GM18907 (cell line): ENCODE measurements around the gene JMJD4.
"Not testable (repeated sequence)": the region's sequence is repeated elsewhere in the genome, so short reads cannot be mapped to it uniquely, and the experiment has no call there.

Source experiments
- ATAC-seq: cut with Tn5 transposase; IDR thresholded peaks from one replicate; pipeline ENCODE4 v1.9.1; 2021; ENCODE audit warnings: mild to moderate bottlenecking, moderate library complexity; ENCODE audit not compliant: unreplicated experiment

JMJD4 gene

DNA sequence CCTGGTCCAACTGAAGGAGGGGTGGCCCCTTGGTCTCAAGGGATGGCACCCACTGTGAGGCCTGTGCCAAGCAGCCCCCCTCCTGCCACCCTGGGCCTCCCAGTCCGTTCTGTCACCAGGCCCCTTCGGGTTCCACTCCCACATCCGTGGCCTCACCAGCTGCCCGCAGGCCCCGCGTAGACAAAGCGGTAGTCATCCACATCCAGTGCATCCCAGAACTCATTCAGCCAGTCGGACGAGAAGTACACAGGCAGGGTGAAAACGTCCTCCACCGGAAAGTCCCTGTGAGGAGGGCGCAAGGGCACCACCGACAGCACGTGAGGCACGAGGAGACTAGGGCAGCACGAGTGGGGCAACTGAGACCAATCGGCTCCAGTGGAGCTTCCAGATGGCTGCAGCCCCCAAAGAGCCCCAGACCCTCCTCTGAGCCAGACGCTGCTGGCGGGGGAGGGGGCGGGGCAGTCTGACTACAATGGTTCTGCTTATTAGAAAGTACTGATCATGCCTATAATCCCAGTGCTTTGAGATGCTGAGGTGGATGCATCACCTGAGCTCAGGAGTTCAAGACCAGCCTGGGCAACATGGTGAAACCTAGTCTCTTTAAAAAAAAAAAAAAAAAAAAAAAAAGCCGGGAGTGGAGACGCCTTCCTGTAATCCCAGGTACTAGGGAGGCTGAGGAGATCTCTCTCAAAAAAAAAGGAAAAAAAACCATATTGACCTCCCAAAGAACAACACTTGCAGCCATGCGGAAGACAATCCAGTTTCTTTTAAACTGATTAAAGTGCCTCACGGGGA lies 1.2 kb downstream of the JMJD4 start:
- no peak for ATAC-seq

DNA sequence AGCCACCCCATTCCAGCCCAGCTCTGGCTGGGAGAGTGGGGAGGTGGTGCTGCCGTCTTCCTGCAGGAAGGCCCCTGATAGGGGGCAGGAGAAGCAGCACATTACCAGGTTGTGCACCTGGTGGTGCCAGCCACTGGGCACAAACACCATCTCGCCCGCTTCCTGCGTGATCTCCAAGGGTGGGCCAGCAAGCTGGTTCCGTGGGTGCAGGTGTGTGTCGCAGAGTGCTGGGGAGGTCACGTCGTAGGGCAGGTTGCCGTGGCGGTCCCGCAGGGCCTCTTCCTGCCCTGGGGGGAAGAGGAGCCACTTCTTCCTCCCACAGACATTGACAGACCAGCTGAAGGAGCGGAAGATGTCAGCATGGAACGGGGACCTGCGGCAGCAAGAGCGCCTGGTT lies 1.8 kb downstream of the JMJD4 start:
- ATAC-seq, result no peak

DNA sequence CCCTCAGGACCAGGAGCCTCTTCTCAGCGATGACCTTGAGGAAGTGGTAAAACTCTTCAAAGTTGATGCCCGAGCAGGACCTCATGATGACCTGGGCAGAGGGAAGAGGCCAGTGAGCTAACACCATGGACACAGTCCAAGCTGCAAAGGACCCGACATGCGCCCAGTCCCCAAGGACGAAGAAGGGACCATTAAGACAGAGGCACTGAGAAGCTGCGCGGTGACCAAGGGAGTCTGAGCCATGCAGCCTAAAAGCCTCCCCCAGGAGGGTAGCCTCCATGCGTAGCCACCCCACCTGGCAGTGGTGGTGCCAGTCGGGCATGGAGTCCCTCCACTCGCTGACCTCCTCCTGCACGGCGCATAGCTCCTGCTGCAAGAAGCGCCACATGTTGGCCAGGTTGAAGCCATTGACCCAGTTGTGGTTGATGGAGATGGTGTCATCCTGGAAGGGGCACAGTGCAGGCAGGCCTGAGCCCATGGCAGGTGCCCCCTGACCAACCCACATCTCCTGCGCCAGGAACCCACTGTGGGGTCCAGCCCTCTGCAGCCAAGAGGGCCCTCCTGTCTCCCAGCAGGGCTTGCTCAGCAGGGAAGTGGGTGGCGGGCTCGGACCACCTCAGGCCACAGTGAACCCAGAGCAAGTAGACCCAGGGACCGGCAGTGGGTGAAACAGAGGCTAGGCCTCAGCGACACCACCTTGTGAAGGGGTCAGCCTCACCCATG lies 2.4 kb downstream of the JMJD4 start:
- ATAC-seq, result no peak

DNA sequence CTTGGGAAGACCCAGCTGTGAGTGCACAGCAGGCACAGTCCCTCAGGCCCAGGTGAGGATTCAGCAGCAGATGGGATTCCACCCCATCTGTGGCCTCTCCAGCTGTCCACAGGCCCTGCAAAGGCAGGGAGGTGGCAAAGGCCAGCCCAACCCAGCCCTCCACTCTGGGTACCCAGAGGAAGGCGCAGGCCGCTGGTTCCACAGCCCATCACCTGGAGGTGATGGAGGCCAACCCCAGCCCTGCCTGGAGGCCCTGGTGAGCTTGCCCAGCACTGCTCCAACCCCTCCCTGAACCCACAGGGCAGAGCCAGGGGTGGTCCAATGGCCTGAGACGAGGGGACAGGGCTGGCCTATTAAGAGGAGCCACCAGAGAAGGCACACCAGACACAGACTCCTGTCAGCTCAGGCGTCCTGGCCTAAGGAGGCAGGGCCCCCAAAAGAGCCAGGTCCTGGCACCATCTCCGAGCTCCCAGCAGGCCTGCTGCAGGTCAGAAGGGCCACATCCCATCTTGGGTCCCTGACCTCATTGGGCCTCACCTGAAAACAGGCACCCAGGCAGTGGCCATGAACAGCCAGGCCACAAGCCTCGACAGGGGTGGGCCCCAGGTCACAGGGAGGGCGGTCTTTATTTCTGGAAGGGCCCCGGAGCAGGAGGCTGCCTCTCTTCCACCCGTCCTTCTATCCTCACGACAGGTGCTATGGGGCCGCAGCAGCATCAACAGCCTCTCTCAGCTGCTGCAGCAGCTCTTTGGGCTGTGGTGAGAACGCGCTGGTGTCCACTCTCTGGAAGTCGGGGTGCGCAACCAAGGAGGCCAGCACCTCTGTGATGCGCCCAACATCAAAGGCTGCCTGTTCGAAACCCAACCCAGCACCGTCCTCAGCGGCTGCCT lies 3.2 kb downstream of the JMJD4 start:
- ATAC-seq, result no peak

DNA sequence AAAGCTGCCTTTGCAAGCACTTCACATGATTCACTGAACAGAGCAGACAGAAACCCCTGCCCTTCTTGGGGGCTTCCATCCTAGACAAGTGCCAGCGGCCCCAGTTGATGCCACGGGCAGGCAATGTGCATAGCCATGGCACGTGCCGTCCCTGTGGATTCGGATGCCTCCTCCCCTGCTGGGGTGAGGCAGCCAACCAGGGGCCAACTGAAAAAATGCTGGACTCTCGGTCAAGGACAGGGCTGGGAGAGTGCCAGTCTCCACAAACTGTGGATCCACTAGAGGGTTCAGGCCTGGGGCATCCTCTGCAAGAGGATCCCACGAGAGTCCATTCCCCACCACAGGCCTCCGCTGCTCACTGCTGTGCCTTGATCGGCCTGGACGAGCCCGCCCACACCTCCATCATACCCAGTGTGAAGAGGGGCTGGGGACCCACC lies 3.8 kb downstream of the JMJD4 start:
- no peak for ATAC-seq

DNA sequence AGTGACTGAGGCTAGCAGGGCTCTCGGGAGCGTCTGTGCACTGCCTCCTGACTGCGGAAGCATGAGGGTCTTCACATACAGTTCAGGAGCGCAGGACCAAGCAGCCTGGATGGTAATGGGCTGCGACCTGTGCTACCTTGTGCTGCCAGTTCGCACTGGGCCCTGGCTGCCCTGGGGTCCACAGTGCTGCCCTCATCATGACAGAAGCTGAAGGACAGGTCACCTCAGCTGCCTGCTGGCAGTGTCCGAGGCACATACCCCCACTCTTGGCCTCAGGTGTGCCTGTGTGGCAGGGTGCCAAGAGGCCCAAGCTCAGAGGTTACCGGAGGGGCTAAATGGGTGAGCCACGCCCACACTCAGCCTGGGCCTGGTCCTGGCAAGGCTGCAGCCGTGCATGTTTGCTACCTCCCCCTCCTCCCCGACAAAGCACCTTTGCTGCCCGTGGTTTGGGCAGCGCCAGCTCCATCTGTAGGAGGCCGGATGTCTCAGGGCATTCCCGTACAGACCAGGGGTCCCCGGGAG lies 4.4 kb downstream of the JMJD4 start:
- ATAC-seq, result no peak

DNA sequence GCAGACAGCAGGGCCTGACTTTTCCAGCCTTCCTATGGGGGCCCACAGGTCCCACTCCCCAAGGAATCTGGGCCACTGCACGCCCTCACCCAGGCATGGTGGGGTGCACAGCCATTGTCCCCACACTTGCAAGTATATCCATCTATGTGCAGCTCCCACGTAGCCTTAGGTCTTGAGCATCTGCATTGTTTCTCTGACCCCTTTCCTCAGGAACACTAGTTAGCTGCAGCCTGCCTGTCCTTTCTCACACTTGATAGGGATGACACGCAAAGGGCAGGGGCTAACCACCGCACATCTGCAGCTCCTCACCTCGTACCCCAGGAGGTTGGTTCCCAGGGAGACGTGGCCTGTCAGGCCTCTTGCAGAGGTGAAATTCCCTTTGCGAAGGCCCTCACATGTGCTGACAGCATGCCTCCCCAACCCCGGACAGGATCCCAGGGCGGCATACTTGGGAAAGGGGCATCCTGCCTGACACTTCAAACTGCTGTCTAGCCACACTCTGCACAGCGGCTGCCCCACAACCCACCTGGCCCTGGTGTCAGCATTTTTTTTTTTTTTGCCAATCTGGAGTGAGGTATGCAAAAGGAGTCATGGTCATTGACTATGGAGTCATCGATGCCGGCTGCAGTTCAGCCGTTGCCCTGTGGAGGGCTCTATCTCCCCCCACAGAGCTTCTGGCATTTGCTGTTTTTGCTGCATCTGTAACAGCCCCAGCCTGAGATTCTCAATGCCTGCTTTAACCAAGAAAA lies 5.0 kb downstream of the JMJD4 start:
- no peak for ATAC-seq

DNA sequence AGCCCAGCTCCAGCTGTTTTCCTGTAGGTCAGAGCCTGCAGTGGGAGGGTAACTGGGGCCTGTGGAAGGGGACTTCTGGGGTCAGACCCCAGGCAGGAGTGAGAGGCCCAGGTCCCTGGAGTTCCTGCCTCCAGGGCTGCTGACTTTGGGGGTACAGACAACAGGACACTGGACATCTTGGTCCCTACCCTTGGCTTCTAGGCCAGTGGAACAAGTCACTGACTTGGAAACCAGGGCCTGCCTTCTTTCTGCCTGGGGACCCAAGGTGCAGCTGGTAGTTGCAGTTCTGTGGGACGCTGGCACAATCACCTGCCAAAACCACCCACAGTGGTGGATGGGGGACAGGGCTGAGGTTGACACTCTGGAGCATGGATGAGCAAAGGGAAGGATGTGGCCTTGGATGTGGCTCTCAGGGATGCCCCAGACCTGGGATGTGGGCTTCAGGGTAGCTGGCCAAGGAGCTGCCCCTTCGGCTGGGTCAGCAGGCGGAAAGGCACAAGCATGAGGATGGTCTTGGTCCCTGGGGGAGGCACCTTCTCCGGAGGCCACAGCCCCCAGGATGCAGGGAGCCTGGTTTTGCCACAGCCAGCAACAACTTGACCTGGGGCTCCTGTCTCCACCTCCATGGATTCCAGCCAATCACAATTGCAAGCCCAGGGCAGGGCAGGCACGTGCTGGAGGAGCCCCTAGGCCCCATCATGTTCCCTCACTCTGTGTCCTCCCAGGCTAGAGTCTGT lies 5.8 kb downstream of the JMJD4 start:
- no peak for ATAC-seq

DNA sequence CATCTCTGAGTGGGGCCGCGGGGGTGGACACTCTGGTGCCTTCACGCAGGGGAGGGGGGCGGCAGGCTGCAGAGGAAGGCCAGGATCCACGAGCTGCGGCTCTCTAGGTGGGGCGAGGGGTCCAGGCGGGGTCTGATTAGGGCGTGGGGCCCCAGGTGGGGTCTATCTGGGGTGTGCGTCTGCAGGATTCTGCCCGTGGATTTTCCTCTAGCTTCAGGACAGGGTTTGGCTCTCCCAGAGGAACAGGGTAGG lies 6.3 kb downstream of the JMJD4 start:
- no peak for ATAC-seq

DNA sequence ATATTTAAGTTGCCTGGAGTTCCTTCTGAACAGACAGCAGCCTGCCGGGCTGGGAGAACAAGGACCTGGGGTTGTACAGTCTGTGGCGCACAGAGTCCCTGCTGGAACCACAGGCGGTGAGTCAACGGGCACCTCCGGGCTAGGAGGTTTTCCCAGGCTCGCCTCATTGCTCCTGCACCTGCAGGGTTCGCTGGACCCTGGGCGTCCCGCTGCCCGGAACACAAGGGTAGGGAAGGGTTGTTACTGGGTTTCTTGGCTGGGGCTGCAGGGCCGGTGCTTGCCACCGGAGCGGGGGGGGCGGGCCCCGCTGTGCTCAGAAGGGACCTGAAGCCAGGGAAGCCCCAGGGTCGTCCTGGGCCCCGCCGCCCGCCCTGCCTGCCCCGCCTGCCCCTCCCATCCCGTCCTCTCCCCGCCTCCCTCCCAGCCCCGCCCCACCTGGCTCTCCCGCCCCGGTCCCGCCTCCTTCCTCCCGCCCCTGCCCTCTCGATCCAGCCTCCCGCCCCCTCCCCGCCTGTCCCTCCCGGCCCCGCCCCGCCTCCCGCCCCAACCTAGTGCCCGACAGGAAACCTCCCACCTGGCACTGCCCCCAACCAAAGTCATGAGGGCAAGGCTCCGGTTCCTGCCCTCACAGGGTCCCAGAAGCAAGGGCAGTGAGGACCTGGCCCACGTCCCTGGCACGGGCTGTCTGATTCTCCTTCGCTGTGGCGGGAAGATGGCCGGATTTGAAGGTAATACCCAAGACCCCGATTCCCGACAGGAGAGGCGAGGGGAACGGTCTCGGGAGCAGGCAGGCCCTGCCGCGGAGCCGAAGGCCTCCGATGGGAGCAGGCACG lies 6.8 kb downstream of the JMJD4 start:
- peak; percentile 35 for ATAC-seq

DNA sequence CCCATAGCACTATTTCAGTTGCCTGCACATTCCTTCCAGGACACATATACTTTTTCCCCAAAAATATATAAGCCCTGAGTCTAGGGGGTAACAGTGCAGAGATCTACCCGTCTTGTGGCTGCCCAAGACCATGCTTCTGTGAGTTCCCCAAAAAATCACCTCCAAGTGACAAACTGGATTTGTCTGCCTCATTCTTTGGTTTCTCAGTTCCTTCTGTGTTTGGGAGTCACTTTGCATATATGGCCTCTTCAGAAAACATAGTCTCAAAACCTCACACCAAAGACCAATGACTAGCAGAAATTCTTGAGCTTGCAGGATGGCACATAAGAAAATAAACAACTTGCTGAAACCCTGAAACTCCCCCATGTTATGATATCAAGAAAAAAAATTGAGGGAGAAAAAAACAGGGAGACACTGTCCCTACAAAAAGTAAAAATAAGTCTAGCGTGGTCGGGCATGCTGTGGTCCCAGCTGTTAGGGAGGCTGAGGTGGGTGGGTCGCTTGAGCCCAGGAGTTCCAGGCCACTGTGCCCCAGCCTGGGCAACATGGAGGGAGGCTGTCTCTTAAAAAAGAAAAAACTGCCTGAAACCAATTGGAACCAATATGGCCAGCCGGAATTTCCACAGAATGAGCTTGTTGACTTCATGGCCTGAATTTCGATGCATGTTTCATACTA lies 8.0 kb downstream of the JMJD4 start:
- ATAC-seq, result no peak

DNA sequence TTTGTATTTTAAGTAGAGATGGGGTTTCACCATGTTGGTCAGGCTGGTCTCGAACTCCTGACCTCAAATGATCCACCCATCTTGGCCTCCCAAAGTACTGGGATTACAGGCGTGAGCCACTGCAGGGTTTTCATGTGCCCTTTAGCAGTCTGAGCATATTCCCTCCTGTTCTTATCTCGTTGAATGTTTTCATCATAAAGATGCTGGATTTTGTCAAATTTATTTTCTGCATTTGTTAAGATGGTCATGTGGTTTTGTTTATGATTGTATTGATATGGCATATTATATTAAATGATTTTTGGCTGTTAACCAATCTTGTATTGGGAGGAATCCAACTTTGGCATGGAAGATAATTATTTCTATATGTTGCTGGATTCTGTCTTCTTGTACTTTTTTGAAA lies 8.8 kb downstream of the JMJD4 start:
- ATAC-seq, result no peak

DNA sequence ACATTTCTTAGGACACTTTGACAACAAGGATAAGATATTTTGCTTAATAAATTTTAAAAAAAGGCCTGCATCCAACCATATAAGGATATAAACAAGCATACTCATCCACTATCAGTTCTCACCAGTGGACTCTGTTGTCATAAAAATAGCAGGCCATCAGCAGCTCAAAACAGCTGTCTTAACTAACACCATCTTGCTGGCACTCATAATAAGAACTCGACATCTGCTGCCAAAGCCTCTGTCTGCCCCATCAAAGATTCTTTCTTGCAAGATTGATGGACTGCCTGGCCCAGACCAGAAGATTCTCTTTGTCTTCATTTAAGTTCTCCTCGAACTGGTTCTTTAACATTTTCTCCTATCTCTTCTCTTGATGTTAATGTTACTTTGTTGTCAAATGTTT lies 10.1 kb downstream of the JMJD4 start:
- ATAC-seq, result no peak

DNA sequence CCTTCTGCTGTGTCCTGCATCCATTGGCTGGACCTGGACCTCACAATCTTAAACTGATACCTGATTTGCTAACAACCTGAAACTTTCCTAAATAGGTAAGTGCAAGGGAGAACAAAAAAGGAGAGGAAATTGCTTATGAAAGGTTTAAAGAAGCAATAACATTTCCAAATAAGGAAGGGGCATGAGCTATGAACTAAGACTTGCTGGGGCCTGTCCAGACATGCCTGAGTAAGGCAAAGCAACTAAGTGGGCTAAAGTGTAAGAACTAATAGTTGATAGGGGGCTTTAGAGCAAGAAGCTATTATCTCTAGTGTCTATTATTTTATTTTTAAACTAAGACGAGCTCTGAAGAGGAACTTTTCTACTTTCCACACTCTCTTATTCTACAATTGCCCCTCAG lies 11.6 kb downstream of the JMJD4 start:
- no peak for ATAC-seq

DNA sequence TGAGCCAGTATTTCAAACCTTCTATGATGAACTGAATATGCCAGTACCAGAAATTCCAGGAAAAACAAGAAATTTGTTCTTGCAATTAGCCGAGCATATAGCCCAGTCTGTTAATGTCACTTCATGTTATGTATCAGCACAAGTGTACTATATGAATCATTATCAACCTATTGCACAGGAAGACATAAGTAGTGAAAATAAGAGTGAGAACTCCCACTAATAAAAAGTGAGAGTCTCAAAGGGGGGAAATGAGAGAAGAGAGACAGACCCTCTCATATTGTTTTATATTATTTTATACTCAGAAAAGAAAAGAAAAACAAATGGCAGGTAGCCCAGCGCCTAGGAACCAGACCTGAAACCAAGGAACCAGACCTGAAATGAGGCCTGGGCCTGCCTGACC lies 16.2 kb downstream of the JMJD4 start:
- no peak for ATAC-seq

DNA sequence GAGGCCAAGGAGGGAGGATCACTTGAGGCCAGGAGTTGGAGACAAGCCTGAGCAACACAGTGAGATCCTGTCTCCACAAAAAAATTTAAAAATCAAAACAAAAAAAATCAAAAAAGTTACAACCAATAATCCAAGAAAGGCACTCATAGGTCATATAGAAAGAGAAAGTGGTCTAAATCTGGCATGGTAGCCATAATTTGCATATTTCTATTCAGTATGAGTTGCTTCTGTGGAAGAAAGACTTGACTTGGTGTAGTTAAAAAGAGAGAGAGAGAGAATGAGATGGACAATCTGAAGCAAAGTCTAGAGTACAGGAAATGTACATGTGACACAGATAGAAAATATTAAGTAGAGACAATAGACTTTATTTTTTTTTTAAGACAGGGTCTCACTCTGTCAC lies 22.5 kb downstream of the JMJD4 start:
- ATAC-seq, result no peak

DNA sequence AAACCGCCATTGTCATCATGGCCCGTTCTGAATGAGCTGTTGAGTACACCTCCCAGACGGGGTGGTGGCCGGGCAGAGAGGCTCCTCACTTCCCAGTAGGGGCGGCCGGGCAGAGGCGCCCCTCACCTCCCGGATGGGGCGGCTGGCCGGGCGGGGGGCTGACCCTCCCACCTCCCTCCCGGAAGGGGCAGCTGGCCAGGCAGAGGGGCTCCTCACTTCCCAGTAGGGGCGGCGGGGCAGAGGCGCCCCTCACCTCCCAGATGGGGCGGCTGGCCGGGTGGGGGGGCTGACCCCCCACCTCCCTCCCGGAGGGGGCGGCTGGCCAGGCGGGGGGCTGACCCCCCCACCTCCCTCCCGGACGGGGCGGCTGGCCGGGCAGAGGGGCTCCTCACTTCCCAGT lies 24.6 kb downstream of the JMJD4 start:
- not testable (repeated sequence) for ATAC-seq

DNA sequence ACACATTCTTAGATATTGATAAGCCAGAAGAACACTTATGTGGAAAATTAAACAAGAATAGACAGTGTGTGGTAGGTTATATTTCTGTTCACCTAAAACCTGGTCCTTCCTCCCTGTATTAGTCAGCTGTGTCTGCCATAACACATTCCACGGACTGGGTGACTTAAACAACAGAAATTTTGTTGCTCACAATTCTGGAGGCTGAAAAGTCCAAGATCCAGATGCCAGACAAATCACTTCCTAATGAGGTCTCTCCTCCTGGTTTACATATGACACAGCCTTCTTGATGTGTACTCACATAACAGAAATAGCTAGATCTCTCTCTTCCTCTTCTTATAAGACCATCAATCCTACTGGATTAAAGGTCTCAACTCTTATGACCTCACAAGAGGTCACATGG lies 25.7 kb downstream of the JMJD4 start:
- no peak for ATAC-seq

DNA sequence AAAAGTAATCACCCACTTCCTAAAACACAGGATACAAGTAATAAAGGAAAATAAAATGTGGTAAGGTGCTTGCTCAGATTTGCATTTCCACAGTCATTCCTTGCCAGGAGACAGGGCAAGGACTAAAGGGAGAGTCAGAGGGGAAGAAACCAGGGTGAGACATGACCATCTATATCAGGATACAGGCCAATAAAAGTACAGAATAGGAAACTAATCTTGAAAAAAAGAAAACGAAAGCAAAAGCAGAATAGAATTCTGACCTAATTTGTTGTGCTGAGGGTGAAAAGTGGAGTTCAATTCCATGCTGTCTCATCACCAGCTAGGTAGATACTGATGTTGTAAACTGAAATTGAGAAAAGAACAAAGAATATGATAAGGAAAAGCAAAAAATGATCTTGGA lies 27.3 kb downstream of the JMJD4 start:
- no peak for ATAC-seq
